HG03095 (cell line): Measurements from ENCODE around the gene DLX1.
"Not testable (repeated sequence)": the region's sequence is repeated elsewhere in the genome, so short reads cannot be mapped to it uniquely, and the experiment has no call there.

ENCODE experiments used
- ATAC-seq: cut with Tn5 transposase; IDR thresholded peaks from one replicate; pipeline ENCODE4 v1.9.1; 2021; ENCODE audit warnings: moderate library complexity; ENCODE audit not compliant: unreplicated experiment

Gene DLX1

DNA sequence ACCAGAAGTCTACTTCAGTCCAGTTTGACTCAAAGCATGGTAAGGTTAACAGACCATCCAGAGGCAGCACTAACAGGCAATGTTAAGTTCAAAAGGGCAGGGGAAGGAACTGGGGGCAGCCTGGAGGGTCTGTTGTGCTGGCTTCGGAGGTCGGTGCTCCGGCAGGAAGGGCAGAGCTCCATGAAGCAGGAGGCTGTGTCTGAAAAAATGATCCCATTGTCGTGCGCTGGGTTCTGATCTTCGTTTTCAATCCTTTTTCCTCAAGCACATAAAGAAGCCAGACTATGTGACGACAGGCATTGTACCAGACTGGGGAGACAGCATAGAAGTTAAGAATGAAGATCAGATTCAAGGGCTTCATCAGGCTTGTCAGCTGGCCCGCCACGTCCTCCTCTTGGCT, 21.9 kb upstream of the DLX1 start:
- no peak for ATAC-seq

DNA sequence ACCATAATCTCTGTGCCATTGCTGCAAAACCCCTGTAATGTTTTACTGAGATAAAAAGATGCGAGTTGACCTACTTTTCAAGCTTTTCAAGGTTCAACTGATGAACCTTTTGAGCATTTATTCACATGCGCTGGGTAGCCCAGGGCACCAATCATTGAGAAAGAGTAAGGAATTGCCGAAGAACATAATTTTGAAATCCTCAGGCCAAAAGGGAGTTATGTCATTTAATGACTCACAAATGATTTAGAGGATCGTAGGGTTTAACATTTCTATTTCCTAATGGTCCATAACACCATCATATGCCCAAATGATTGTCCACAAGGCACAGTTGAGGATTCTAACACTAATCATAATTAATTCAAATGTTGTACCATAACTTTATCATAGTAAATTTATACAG, 20.2 kb upstream of the DLX1 start:
- no peak for ATAC-seq

DNA sequence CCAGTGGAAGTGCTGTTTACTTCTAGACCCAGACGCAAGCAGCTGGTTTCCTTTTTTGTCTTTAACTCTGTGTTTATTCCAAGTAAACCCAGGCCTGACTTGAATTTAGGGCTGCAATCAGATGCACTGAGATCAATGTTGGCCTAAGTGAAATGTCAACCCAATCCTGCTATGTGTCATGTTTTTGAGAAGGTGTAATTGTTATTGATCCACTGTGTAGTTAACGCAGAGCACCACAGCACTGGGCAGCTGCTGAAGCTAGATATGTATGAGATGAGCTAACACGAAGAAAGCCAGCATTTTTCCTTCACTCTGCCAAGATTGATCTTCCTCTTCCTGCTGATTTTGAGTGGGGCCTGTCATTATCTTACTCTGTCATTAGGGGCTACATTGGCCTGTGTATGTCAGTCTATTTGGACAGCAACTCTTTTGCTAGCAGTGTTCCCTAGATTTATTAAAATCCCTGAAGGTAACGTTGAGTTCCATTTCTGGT, 18.9 kb upstream of the DLX1 start:
- ATAC-seq, result no peak

DNA sequence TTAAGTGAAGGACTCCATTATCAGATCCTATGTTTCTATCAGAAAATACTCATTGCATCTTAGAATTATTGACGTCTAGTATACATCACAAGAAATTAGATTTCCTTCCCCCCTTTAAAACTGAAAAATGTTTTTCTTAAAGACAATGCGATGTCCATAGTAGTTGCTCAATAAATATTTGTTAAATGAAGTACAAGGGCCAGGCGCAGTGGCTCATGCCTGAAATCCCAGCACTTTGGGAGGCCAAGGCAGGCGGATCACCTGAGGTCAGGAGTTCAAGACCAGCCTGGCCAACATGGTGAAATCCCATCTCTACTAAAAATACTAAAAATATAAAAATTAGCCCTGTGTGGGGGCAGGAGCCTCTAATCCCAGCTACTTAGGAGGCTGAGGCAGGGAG, 17.4 kb upstream of the DLX1 start:
- ATAC-seq, result not testable (repeated sequence)

DNA sequence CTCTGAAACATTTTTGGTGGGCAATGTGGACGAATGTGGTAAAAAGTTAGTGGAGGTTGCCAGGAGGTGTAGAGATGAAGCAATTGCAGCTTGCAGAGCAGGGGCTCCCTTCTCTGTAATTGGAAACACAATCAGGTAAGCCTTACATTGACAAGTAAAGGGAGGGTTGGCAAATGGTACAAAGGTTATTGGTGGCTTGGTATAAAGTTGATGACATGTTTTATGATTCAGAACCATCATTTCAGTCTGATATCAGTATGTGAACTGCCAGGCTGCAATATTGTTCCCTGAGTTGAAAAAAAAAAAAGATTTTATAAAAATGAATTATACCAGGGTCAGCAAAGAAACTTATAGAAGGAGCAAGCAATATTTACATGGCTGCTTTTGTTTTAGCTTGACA, 14.4 kb upstream of the DLX1 start:
- ATAC-seq, result no peak

DNA sequence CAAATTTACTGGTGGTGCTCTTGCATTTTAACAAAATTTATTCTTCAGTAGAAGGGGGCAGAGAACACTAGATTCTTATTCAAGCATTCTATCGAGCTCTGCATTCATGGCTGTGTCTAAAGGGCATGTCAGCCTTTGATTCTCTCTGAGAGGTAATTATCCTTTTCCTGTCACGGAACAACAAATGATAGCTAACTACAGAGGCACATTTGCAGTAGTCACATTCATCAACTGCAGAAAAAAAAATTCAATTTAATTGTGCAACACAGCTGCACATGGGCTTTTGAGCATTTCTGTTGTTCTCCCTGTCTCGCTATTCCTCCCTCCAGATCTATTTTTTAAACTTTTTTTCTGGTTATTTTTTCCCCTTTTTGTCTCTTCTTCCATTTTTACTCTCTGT, 13.0 kb upstream of the DLX1 start:
- no peak for ATAC-seq

DNA sequence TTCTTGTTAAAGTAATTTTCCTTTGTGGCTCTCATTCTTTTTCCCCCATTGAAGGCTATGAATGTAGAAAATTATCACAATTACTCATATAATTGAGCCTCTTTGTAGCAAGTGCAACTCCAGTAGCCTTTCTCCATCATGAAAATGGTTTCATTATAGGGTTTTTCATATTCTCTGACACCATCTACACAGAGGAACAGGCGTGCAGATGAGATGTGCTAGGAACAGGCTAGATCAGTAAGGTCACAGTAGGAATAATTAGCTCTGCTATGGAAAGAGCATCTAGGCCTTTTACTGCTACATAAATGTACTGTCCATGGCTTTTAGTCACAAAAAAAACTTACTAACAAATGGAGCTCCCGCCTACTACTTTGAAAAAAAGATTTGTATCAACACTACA, 12.6 kb upstream of the DLX1 start:
- ATAC-seq, result no peak

DNA sequence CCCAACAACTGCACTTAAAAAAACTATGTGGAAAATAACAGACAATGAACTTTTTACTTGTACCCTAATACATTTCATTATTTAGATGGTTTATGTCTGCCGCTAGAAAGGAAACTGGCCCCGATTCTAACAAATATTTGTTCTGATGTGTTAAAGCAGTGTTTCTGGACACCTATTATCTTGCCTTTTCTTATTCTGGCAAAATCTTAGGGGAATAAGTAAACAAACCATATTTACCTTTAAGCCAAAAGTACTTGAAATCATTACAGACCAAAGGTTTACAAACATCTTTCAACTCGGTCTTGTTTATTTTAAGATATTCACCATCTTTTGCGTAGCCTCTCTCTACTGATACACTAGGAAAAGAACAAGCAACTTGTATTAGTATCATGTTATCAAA, 11.8 kb upstream of the DLX1 start:
- ATAC-seq, result no peak

DNA sequence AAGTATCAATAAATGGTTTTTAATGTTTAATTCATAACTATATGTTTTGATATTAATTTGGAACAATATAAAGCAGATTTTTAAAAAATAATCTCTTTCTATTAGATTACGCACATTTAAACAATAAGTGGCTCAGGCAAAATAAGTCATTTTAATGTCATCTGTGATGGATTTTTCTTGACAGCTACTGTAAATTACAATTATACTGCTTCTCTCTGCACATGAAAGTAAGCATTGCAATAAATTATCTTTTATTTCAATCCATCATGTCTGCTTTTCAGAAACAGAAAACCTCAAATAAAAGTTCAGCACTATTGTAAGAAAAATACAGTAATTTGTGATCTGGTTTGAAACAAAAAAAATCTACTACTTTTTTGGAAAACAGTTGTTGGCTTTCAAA, 11.1 kb upstream of the DLX1 start:
- ATAC-seq, result no peak

DNA sequence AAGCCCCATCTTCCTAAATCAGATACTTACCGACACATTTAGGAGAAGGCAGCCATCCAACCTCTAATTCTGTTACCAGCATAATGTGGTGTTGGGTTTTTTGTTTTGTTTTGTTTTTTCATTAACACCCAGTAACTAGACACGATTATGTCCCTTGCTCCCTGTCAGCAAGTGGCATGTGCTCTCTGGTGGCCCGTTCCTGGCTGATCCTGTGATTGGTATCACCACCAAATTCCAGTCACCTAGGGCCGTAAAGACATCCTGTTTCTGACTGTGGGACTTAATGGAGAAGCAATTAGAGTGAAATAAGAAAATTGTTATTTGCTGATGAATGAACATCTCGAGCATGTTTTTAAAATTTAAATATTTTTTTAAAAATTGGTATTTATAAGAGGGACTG, 5.9 kb upstream of the DLX1 start:
- ATAC-seq, result no peak

DNA sequence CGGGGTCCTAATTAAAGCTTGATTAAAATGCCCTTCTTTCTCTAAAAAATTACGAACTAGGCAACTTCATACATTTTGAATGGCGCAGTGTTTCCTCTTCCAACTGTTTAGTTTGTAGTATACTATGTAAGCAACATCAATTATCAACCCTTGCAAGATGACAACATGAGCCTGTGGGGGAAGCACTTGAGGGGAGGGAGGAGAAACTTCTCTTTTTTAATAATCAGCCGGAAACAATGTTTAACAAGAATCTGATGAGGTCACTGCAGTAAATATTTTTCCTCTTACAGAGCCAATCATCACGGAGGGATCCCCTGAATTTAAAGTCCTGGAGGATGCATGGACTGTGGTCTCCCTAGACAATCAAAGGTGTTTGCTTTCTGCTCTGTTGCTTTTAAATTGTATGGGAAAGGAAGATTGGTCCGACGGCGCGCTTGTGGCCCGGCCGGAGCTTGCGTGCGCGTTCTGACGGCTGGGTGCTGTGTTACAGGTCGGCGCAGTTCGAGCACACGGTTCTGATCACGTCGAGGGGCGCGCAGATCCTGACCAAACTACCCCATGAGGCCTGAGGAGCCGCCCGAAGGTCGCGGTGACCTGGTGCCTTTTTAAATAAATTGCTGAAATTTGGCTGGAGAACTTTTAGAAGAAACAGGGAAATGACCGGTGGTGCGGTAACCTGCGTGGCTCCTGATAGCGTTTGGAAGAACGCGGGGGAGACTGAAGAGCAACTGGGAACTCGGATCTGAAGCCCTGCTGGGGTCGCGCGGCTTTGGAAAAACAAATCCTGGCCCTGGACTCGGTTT, 5.3 kb upstream of the DLX1 start:
- no peak for ATAC-seq

DNA sequence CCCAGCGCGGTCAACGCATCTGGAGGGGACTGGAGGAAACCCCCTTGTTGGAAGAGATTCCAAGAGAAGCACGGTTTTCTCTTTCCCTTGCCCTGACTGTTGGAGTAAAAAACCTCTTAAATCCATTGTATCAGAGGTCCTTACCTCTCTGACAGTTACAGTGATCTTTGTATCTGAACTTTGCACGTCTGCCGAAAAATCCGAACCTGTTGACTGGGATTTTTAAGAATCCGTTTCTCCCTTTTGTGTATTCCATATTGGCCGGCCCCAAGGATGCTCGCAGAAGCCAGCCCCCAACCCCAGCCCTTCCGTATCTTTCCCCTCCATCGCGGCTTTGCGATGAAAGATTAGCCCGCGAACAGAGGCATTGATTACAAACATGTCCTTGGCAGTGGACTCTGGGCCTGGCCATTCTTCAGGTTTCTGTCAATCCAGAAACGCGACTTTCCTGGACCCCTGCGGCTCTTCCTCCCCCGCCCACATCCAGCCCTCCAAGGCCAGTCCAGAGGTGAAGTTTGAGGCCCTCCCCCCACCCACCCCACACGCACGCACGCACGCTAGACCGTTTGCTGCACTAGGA, 4.6 kb upstream of the DLX1 start:
- no peak for ATAC-seq

DNA sequence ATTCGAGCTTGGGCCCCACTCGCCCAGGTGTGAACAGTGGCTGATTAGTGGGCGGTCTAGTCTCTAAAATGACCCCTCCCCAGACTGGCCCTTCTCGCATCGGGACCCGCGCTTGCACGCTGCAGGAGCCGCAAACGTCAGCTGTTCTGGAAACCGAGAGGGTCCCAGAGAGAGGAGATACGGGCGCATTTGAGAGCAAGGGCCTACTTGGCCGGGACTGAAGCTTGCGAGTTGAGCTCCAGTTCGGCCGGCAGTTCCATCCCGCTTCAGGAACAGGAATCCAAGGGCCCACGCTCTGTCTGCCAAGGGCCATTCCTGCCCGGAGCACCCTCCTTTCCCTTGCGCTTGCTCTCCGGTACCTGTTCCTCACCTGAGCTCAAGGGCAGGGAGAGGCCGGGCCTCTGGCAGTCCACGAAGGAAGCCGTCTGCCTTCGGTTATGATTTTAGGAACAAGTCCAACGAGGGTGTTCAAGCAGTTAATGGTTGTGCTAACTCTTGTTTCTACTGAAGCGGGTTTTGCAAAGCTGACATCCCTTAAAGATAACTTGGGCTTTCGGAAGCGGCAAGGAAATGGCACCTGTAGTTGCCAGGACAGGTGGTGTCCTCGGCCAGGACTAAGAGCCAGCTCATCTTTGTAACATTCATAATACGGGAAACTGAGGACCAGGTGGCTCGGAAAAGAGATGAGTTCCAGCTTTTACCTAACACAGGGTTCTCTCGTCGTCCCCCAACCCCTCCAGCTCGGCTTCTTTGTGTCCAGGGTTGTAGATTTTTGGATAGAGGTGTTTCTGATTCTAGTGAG, 3.9 kb upstream of the DLX1 start:
- no peak for ATAC-seq

DNA sequence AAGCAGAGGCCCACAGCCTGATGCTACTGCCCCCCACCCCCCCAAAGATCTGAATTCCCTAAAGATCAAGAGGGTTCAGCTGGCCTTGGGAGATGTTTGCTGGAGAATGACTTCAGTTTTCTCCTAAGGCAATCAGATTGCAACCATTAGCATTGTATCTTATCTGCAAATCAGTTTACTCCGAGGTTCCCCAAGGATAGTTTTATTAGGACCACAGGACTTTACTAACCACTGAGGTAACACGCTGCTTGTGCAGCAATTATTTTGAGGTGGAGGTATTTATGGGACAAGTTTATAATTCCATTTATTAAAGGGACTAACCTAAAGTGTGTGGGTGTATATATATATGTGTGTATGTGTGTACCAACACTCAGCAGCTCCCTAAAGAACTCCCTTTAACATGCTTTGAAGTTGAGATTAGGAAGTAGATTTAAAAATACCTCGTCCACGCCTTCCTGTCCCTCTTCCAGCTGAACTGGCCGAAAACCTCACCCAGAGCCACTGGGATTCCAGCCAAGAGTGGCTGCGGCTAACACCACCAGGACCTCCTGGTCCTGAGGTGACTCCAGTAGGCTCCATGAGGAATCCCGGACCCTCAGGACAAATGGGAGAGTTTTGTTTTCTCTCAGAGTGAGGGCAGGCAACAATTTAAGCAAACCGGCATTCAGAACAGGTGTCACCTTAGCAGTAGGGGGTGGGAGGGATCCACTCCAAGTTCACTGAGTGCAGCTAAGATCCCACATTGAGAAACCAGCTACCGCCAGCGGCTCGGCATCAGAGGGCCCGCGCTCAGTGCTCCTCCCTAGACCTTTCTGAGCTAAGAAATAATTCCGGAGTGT, 3.0 kb upstream of the DLX1 start:
- no peak for ATAC-seq

DNA sequence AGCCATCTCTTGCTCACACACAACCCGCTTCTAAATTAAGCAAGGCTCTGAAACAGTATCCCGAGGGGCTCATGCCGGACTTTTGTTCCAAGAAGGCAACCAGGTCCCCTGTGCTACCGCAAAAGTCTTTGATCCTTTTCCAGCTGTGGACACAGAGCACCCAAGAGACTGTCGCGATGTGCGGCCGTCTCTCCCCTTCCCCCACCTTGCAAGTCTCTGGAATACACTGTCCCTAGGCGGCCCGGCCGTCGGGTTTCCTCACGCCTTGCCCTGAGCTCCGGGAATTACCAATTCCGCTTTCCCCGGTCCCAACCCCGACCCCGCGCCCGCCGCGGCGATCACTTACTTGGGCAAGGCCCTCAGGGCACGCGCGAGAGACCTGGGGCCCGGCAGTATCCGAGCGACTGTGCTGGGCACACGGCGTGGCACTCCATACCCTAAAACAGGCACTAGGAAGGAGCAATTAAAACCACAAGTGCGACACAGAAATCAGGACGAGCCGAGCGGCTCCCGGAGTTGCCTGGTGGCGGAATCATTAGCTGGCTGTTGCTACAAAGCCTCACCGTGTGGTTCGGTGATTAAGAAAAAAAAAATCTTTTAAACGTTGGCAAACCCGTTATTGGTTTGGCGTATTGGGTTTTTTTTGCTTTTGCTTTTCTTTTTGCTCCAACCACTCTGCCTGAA, 2.2 kb upstream of the DLX1 start:
- ATAC-seq, result no peak

DNA sequence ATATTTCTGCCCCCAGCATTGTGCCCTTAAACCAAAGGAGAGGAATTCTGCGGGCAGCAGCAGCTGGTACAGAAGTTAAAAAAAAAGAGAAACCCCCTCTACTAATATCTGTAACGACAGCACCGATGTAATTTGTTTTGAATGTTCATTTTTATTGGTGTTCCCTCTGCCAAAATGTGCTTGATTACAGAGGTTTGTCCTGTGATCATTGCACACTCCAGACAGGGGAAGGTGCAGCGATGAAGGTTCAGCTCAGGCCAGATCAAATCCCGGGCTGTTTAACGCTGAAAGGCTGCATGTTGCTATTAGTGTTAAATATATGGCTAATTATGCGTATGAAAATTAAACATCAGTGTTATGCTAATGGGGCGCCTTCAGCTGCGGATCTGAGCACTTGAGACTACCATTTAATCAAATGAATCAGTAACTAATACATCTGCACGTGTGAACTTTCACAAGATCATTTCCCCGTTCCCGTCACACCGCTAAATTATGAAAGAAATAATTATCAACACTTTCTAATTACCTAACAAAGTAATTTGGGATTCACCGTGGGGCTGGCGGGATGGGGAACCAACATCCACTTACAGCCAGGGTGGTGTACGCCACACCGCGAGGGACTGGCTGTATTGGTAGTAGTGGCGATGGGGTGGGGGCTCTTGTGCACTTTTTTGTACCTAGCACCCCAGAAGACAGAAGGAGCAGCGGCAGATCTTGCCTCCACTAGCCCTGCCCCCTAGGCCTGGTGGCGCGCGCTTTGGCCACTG, 1.5 kb upstream of the DLX1 start:
- ATAC-seq, result no peak

DNA sequence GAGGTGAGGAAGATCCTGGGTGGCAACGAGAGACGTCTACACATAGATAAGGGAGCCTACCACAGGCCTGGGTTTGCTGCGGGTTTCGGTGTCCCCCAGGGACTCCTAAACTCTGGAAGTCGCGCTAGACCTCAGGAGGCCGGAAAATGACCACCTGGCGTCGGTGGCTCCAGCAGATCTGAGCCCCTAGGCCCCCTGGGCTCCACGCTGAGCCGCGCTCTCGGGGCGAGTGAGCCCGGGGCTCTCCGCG, 987 bp upstream of the DLX1 start:
- no peak for ATAC-seq

DNA sequence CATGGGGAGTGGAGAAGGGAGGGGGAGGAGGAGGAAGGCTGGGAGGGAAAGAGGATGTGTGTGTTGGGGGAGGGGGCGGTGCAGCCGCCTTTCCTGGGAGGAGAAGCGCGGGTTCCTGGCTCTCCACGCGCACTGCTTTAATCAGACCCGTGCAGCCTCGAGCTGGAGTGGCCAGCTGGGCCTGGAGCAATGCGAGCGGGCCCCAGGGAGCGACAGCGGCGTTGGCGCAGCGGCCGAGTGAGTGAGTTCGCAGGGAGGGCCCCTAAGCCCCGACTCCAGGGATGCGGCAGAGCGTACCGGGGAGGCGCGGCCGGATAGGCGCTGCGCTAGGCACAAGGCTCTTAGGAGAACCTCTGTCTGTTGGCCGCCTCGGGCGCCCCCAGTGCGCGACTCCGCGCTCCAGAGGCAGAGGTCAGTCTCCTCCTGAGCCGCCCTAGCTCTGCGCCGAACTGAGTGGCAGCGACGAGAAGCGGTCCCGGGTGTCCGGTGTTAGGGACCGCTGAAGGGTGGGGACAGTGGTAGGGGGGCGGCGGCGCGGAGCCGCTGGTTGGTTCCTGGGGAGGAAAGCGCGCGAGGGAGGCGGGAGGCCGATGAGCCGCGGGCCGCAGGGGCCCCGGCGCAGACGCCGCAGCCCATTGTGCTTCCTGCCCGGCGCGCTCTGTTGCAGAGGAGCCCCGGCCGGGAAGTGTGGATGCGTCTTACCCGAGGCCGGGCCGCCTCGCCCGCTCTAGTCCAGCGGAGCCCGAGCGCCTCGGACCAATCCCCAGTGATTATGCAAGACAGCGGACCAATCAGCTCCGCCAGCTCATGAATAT, 455 bp upstream of the DLX1 start:
- peak; percentile 91 for ATAC-seq
